ENCODE measurements around the gene VAV3. TPM values are rescaled to one million over a fixed set of nuclear protein-coding genes. Genes with fewer than 3 reads are reported as not detected.

VAV3 gene
- polyA plus RNA-seq, 1 donor (not counting 4 experiments of a cell fraction or from before 2014, with no cell fraction given): 19.6 TPM

GRCh38 chr1:107681001-107681479, 283.9 kb downstream of the VAV3 start:
- dilution Hi-C loops (cut with MboI; ENCODE audit: extremely low pct_ligation_motif_present, low sequenced_read_pairs): no loop called here

GRCh38 chr1:107680579-107680985, 284.4 kb downstream of the VAV3 start:
- DNase-seq (ENCODE audit: low read depth, low spot score) (no peak), FAIRE-seq (peak; percentile 97)
- H3K9me3 ChIP-seq (ENCODE audit: control insufficient read depth, low read depth, low read length): no peaks in the 10 kb centered on the region
- H3K4me1 ChIP-seq (ENCODE audit: control insufficient read depth, extremely low read depth, insufficient read depth, low read length): peaks cover 77% of the 10 kb centered on the region
- no peak for TF ChIP-seq CTCF (optimal IDR thresholded peaks at IDR 0.05 in 1 of 3, IDR thresholded peaks at IDR 0.05 in 1 of 3, conservative IDR thresholded peaks at IDR 0.05 in 1 of 3; ENCODE audit: extremely low read depth in 1 of 3, insufficient read depth in 2 of 3, low read length in 3 of 3)
- no peak for TF ChIP-seq EZH2 (IDR thresholded peaks at IDR 0.05; ENCODE audit: low read length)
- dilution Hi-C loops (cut with MboI; ENCODE audit: extremely low pct_ligation_motif_present, low sequenced_read_pairs): no loop called here
- peak overlapping the region in 2 of 3 experiments; percentile 21 to 44 for H3K4me3 ChIP-seq (ENCODE audit: control insufficient read depth in 2 of 3, extremely low read depth in 1 of 3, insufficient read depth in 2 of 3, low read depth in 1 of 3, low read length in 3 of 3)
- peak overlapping the region; percentile 77 for H3K4me2 ChIP-seq (ENCODE audit: control insufficient read depth, extremely low read depth, insufficient read depth, low read depth, low read length)
- H3K79me2 ChIP-seq (ENCODE audit: control insufficient read depth, insufficient read depth, low read length): peaks cover 22% of the 10 kb centered on the region
- H3K9ac ChIP-seq (ENCODE audit: control insufficient read depth, extremely low read depth, insufficient read depth, low read length): peak overlapping the region; percentile 13
- no peaks in the 10 kb centered on the region for H3K27me3 ChIP-seq (ENCODE audit: control insufficient read depth, extremely low read depth, insufficient read depth, low read length)
- peak overlapping the region; percentile 74 for H3K27ac ChIP-seq (ENCODE audit: control insufficient read depth, insufficient read depth, low read length)
- no peaks in the 10 kb centered on the region for H4K20me1 ChIP-seq (ENCODE audit: control insufficient read depth, extremely low read depth, insufficient read depth, low read length)
- peak overlapping the region; percentile 88 for H2AFZ ChIP-seq (ENCODE audit: control insufficient read depth, low read length)
- H3K9me1 ChIP-seq (ENCODE audit: control insufficient read depth, extremely low read depth, insufficient read depth, low read length): no peaks in the 10 kb centered on the region
- no peaks in the 10 kb centered on the region for H3K36me3 ChIP-seq (ENCODE audit: control insufficient read depth in 2 of 2, extremely low read depth in 1 of 2, insufficient read depth in 2 of 2, low read length in 2 of 2)

More at GRCh38 chr1:107681001-107681479, 283.9 kb downstream of the VAV3 start:
- no peaks in the 10 kb centered on the region for H3K36me3 ChIP-seq (ENCODE audit: control insufficient read depth in 2 of 2, extremely low read depth in 1 of 2, insufficient read depth in 2 of 2, low read length in 2 of 2)
- H3K9ac ChIP-seq (ENCODE audit: control insufficient read depth, extremely low read depth, insufficient read depth, low read length): no peak overlapping the region
- no peak overlapping the region for H3K4me3 ChIP-seq (ENCODE audit: control insufficient read depth in 2 of 3, extremely low read depth in 1 of 3, insufficient read depth in 2 of 3, low read depth in 1 of 3, low read length in 3 of 3)
- no peaks in the 10 kb centered on the region for H3K9me1 ChIP-seq (ENCODE audit: control insufficient read depth, extremely low read depth, insufficient read depth, low read length)
- H3K9me3 ChIP-seq (ENCODE audit: control insufficient read depth, low read depth, low read length): no peaks in the 10 kb centered on the region
- no peaks in the 10 kb centered on the region for H4K20me1 ChIP-seq (ENCODE audit: control insufficient read depth, extremely low read depth, insufficient read depth, low read length)
- peak overlapping the region; percentile 77 for H3K4me2 ChIP-seq (ENCODE audit: control insufficient read depth, extremely low read depth, insufficient read depth, low read depth, low read length)
- peaks cover 76% of the 10 kb centered on the region for H3K4me1 ChIP-seq (ENCODE audit: control insufficient read depth, extremely low read depth, insufficient read depth, low read length)
- no peak overlapping the region for H2AFZ ChIP-seq (ENCODE audit: control insufficient read depth, low read length)
- no peaks in the 10 kb centered on the region for H3K27me3 ChIP-seq (ENCODE audit: control insufficient read depth, extremely low read depth, insufficient read depth, low read length)
- H3K27ac ChIP-seq (ENCODE audit: control insufficient read depth, insufficient read depth, low read length): peak overlapping the region; percentile 74
- TF ChIP-seq CTCF (optimal IDR thresholded peaks at IDR 0.05 in 1 of 3, IDR thresholded peaks at IDR 0.05 in 1 of 3, conservative IDR thresholded peaks at IDR 0.05 in 1 of 3; ENCODE audit: extremely low read depth in 1 of 3, insufficient read depth in 2 of 3, low read length in 3 of 3): no peak
- no peak for TF ChIP-seq EZH2 (IDR thresholded peaks at IDR 0.05; ENCODE audit: low read length)
- DNase-seq (ENCODE audit: low read depth, low spot score): no peak
- peaks cover 25% of the 10 kb centered on the region for H3K79me2 ChIP-seq (ENCODE audit: control insufficient read depth, insufficient read depth, low read length)
- FAIRE-seq: peak; percentile 17
